ENCODE measurements around the gene C21orf91. TPM values are rescaled to one million over a fixed set of nuclear protein-coding genes. Genes with fewer than 3 reads are reported as not detected.

Gene C21orf91
- total RNA-seq, 6 experiments from 2014 or later = 3.2 to 6.3 (median 4.3) TPM

- DNase-seq (no peak), ATAC-seq (no peak)
- H3K27ac ChIP-seq = no peak overlapping the region
- no peak overlapping the region for H3K4me3 ChIP-seq
- H3K9me3 ChIP-seq = no peaks in the 10 kb centered on the region
- H3K4me1 ChIP-seq = no peaks in the 10 kb centered on the region
- 30% methylated on average over 3 of the region's 3 CpGs for WGBS (ENCODE audit: insufficient coverage, low coverage, low lambda C conversion rate, missing lambda C conversion rate)
- TF ChIP-seq CTCF (IDR thresholded peaks at IDR 0.05) (no peak), POLR2A (IDR thresholded peaks at IDR 0.05) (no peak)
- peaks cover 0 to 9% (median 0%) of the 10 kb centered on the region in 4 donors for H3K36me3 ChIP-seq
- no peaks in the 10 kb centered on the region for H3K27me3 ChIP-seq
- intact Hi-C loops (cut with DNase I) = no loop called here
Measured at GRCh38 chr21:17789069-17789468, 30.1 kb downstream of the C21orf91 start.

GRCh38 chr21:17786851-17787181, 32.3 kb downstream of the C21orf91 start:
- Histone ChIP-seq H3K4me1 (no peaks in the 10 kb centered on the region), H3K27me3 (no peaks in the 10 kb centered on the region), H3K36me3 (no peaks in the 10 kb centered on the region), H3K27ac (no peak overlapping the region), H3K4me3 (no peak overlapping the region), H3K9me3 (no peaks in the 10 kb centered on the region)
- ATAC-seq = peak in 3 of 4 donors; percentile 55 to 70 (median 69)
- WGBS (ENCODE audit: insufficient coverage, low coverage, low lambda C conversion rate, missing lambda C conversion rate) = 45% methylated on average over 2 of the region's 2 CpGs
- TF ChIP-seq CTCF (IDR thresholded peaks at IDR 0.05) = no peak
- no peak for TF ChIP-seq POLR2A (IDR thresholded peaks at IDR 0.05)
- intact Hi-C loops (cut with DNase I) = no loop called here
- no peak for DNase-seq

- no peak for DNase-seq
- no peak overlapping the region for H3K27ac ChIP-seq
Measured at GRCh38 chr21:17786071-17786850, 32.9 kb downstream of the C21orf91 start.

GRCh38 chr21:17785403-17785788, 33.8 kb downstream of the C21orf91 start:
- no peaks in the 10 kb centered on the region for H3K27me3 ChIP-seq
- H3K9me3 ChIP-seq = no peaks in the 10 kb centered on the region
- no peaks in the 10 kb centered on the region for H3K4me1 ChIP-seq
- 100% methylated on average over 2 of the region's 2 CpGs for WGBS (ENCODE audit: insufficient coverage, low coverage, low lambda C conversion rate, missing lambda C conversion rate)
- no peak for ATAC-seq
- no peak overlapping the region for H3K27ac ChIP-seq
- no peak overlapping the region for H3K4me3 ChIP-seq
- DNase-seq = no peak
- no peaks in the 10 kb centered on the region for H3K36me3 ChIP-seq
- TF ChIP-seq POLR2A (IDR thresholded peaks at IDR 0.05) (no peak), CTCF (IDR thresholded peaks at IDR 0.05) (no peak)
- intact Hi-C loops (cut with DNase I) = no loop called here

More at GRCh38 chr21:17786071-17786850, 32.9 kb downstream of the C21orf91 start:
- Histone ChIP-seq H3K27me3 (no peaks in the 10 kb centered on the region), H3K4me1 (no peaks in the 10 kb centered on the region), H3K36me3 (no peaks in the 10 kb centered on the region), H3K4me3 (no peak overlapping the region), H3K9me3 (no peaks in the 10 kb centered on the region)
- TF ChIP-seq POLR2A (IDR thresholded peaks at IDR 0.05) (no peak), CTCF (IDR thresholded peaks at IDR 0.05) (no peak)
- ATAC-seq = no peak
- 78% methylated on average over 6 of the region's 8 CpGs for WGBS (ENCODE audit: insufficient coverage, low coverage, low lambda C conversion rate, missing lambda C conversion rate)
- intact Hi-C loops (cut with DNase I) = no loop called here

Data from right lobe of liver (tissue), 6 donors.